Sigmoid colon (tissue), 4 donors: ENCODE measurements around the gene HNRNPD.

Source experiments
- CTCF ChIP-seq, 4 experiments: fragments of 450-650 bp in 3 of 4; fragments of 200-600 bp in 1 of 4; IDR thresholded peaks; one replicate each; pipeline ENCODE4 v1.5.1; 2016 to 2019; ENCODE audit warnings: antibody characterized with exemption in 4 of 4, mild to moderate bottlenecking in 3 of 4, moderate library complexity in 2 of 4
- POLR2AphosphoS5 ChIP-seq, 4 donors: sonication (generic); formaldehyde crosslinking; IDR thresholded peaks; one replicate each; pipeline ENCODE4 v1.6.1; 2017; ENCODE audit warnings: antibody characterized with exemption in 4 of 4

DNA sequence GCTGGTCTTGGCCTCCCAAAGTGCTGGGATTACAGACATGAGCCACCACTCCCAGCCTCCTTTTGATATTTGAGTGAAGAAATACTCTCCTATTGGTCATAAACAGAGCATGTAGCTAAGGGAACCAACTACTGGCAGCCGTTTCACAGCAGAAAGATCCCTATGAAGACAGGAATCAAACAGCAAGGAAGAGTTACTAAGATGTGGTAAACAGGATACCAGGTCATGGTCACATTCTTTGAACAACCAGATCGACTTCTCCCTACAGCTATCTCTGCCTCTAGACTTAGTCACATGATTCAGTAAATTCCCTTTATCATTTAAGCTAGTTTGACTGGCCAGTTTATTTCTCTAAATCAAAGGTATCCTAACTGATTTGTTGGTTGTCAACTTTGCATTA is 9.0 kb upstream of the HNRNPD start:
- TF ChIP-seq POLR2AphosphoS5 (IDR thresholded peaks at IDR 0.05) (no peak), CTCF (IDR thresholded peaks at IDR 0.05) (no peak)
